SK-N-SH treated with all-trans-retinoic acid at 6 μM for 48 hours (cell line): ENCODE measurements around the gene SLCO6A1.

Experiments
- ESRRG ChIP-seq: fragments of 250-450 bp; sonication (Bioruptor Pico); IDR thresholded peaks from 2 replicates; pipeline ENCODE4 v1.6.1; 2021; ENCODE audit warnings: mild to moderate bottlenecking
- GLIS3 ChIP-seq: fragments of 250-450 bp; sonication (Bioruptor Pico); IDR thresholded peaks from 2 replicates; pipeline ENCODE4 v1.5.0; 2020; ENCODE audit warnings: mild to moderate bottlenecking, moderate library complexity
- PATZ1 ChIP-seq: fragments of 250-450 bp; sonication (Bioruptor Pico); IDR thresholded peaks from 2 replicates; pipeline ENCODE4 v1.8.0; 2020; ENCODE audit warnings: mild to moderate bottlenecking, moderate library complexity, borderline replicate concordance
- SNAI2 ChIP-seq: fragments of 250-450 bp; sonication (Bioruptor Pico); IDR thresholded peaks from 2 replicates; pipeline ENCODE4 v1.5.0; 2020; ENCODE audit warnings: mild to moderate bottlenecking, moderate library complexity
- ZFP30 ChIP-seq: fragments of 450-650 bp; formaldehyde crosslinking; IDR thresholded peaks from 2 replicates; pipeline ENCODE4 v1.5.0; 2022; ENCODE audit warnings: mild to moderate bottlenecking, moderate library complexity
- ZNF565 ChIP-seq: fragments of 450-650 bp; formaldehyde crosslinking; conservative IDR thresholded peaks from 2 replicates; pipeline ENCODE4 v1.5.0; 2020; ENCODE audit warnings: low read depth, mild to moderate bottlenecking, moderate library complexity
- ZNF8 ChIP-seq: fragments of 450-650 bp; formaldehyde crosslinking; IDR thresholded peaks from 2 replicates; pipeline ENCODE4 v1.5.0; 2020; ENCODE audit warnings: mild to moderate bottlenecking, moderate library complexity
- TF ChIP-seq, protein P1 (sequence below): fragments of 250-450 bp; sonication (Bioruptor Pico); IDR thresholded peaks from 2 replicates; pipeline ENCODE4 v1.8.0; 2021; ENCODE audit warnings: low read depth, mild to moderate bottlenecking, moderate library complexity, borderline replicate concordance
- TF ChIP-seq, protein P2 (sequence below): fragments of 250-450 bp; sonication (Bioruptor Pico); IDR thresholded peaks from 2 replicates; pipeline ENCODE4 v1.5.0; 2020; ENCODE audit warnings: mild to moderate bottlenecking, moderate library complexity

DNA sequence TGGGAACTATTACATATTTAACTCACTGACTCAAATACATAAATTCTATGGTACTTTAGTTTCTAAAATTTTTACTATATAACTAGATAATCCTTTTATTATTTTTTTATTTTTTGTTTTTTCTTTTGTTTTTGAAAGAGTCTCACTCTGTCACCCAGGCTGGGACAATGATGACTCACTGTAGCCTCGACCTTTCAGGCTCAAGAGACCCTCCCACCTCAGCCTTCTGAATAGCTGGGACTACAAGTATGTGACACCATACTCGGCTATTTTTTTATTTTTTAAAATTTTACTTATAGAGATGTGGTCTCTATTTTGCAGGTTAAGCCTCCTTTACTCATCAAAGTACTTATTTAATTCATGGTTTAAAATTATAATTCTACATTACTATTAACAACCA lies 110.6 kb downstream of the SLCO6A1 start:
- TF ChIP-seq ZNF565 (CRISPR knock-in tag), result no peak
- TF ChIP-seq ZFP30 (CRISPR knock-in tag), result no peak
- TF ChIP-seq, protein P1, sequence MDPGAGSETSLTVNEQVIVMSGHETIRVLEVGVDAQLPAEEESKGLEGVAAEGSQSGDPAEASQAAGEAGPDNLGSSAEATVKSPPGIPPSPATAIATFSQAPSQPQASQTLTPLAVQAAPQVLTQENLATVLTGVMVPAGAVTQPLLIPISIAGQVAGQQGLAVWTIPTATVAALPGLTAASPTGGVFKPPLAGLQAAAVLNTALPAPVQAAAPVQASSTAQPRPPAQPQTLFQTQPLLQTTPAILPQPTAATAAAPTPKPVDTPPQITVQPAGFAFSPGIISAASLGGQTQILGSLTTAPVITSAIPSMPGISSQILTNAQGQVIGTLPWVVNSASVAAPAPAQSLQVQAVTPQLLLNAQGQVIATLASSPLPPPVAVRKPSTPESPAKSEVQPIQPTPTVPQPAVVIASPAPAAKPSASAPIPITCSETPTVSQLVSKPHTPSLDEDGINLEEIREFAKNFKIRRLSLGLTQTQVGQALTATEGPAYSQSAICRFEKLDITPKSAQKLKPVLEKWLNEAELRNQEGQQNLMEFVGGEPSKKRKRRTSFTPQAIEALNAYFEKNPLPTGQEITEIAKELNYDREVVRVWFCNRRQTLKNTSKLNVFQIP (CRISPR knock-in tag), result no peak
- TF ChIP-seq GLIS3 (CRISPR knock-in tag), result no peak
- no peak for TF ChIP-seq PATZ1
- TF ChIP-seq SNAI2, result no peak
- TF ChIP-seq ESRRG, result no peak
- TF ChIP-seq, protein P2, sequence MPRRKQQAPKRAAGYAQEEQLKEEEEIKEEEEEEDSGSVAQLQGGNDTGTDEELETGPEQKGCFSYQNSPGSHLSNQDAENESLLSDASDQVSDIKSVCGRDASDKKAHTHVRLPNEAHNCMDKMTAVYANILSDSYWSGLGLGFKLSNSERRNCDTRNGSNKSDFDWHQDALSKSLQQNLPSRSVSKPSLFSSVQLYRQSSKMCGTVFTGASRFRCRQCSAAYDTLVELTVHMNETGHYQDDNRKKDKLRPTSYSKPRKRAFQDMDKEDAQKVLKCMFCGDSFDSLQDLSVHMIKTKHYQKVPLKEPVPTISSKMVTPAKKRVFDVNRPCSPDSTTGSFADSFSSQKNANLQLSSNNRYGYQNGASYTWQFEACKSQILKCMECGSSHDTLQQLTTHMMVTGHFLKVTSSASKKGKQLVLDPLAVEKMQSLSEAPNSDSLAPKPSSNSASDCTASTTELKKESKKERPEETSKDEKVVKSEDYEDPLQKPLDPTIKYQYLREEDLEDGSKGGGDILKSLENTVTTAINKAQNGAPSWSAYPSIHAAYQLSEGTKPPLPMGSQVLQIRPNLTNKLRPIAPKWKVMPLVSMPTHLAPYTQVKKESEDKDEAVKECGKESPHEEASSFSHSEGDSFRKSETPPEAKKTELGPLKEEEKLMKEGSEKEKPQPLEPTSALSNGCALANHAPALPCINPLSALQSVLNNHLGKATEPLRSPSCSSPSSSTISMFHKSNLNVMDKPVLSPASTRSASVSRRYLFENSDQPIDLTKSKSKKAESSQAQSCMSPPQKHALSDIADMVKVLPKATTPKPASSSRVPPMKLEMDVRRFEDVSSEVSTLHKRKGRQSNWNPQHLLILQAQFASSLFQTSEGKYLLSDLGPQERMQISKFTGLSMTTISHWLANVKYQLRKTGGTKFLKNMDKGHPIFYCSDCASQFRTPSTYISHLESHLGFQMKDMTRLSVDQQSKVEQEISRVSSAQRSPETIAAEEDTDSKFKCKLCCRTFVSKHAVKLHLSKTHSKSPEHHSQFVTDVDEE (CRISPR knock-in tag), result no peak
- TF ChIP-seq ZNF8 (CRISPR knock-in tag), result no peak
